Erythroblast (primary cell): ENCODE measurements around the gene ARRB1.

Experiments
- GATA1 ChIP-seq: IDR thresholded peaks from 2 replicates; pipeline ENCODE4 v1.6.1; 2011; ENCODE audit warnings: low read depth, mild to moderate bottlenecking, control low read depth, low read length, moderate library complexity
- POLR2A ChIP-seq: IDR thresholded peaks from 2 replicates; pipeline ENCODE4 v1.6.1; 2011; ENCODE audit warnings: mild to moderate bottlenecking, low read length

DNA sequence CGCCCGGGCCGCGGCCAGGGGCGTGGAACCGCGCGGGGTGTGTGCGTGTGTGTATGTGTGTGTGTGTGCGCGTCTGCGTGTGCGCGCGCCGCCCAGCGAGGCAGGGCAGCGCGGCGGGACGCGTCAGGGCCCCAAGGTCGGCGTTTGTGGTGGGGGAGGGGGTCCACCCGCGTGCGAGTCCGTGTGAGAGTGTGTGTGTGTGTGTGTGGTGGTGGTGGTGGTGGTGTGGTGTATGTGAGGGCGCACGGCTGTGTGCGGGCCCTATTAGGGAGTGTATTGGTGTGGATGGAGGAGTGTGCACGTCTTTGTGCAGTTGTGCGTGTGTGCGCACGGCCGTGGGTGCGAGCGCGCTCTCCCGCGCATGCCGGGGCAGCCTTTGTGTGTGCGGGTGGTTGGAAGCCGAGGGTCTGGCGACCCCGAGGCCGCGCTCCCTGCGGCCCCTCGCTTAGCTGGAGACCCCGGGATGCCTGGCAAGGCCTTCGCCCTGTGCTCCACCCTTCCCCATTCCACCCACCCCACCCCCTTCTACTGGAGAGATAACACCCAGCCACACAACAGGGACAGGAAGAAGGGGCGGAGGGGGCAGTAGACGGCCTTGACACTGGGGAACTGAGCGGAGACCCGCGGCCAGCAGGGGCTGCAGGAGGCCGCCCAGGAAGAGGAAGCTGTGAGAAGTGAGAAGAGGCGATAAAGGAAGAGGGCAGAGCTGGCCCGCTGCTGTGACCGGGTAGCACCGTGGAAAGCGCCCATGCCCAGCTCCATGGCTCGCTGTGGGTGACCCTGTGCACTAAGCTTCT is 528 bp upstream of the ARRB1 start:
- TF ChIP-seq POLR2A = no peak
- TF ChIP-seq GATA1 = no peak
